ENCODE results near the gene CWC27.

DNA sequence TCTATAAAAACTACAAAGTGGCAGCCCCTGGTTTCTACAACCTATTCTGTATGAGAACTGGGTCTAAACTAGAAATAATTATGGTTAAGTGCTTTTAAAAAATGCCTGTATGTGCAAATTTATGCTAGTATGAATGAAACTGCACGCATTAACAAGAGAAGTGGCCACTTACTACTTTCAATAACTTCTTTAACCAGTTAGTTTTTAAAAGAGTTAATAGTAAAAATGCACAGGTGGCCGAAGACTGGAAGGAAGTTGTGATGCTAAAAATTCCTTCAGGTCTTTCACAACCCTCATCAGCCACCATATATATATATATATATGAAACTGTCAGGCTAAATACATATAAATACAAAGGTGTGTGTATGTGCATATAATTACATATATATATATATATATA lies 41.6 kb upstream of the CWC27 start:
- TF ChIP-seq CTCF (IDR thresholded peaks at IDR 0.05; ENCODE audit: low read length) = no peak
- TF ChIP-seq EZH2 (IDR thresholded peaks at IDR 0.05; ENCODE audit: borderline replicate concordance, low read length) = no peak
